ENCODE results near the gene COL6A5.
"Not testable (repeated sequence)": the region's sequence is repeated elsewhere in the genome, so short reads cannot be mapped to it uniquely, and the experiment has no call there.

The COL6A5 gene

GRCh38 chr3:130345487-130346079 lies at the start of gene COL6A5:
Gene COL6A5, plus strand, starts transcription at chr3:130345672. Its CDS starts 27,967 bp downstream, at chr3:130373639.
- DNase-seq (ENCODE audit: low read depth): no peak

- DNase-seq (ENCODE audit: low read depth): no peak
Observed at GRCh38 chr3:130299531-130299930, 45.9 kb upstream of the COL6A5 start.

- no peak for DNase-seq (ENCODE audit: low read depth)
Observed at GRCh38 chr3:130300888-130301287, 44.6 kb upstream of the COL6A5 start.

GRCh38 chr3:130310109-130310508 lies 35.4 kb upstream of the COL6A5 start:
- DNase-seq (ENCODE audit: low read depth): no peak

GRCh38 chr3:130312374-130312773 lies 33.1 kb upstream of the COL6A5 start:
- DNase-seq (ENCODE audit: low read depth): no peak

GRCh38 chr3:130316169-130316568 lies 29.3 kb upstream of the COL6A5 start:
- peak; percentile 13 for DNase-seq (ENCODE audit: low read depth)

GRCh38 chr3:130323503-130323902 lies 22.0 kb upstream of the COL6A5 start:
- DNase-seq (ENCODE audit: low read depth): no peak

GRCh38 chr3:130340766-130341165 lies 4.7 kb upstream of the COL6A5 start:
- DNase-seq (ENCODE audit: low read depth): peak; percentile 3

- DNase-seq (ENCODE audit: low read depth): peak; percentile 17
Observed at GRCh38 chr3:130341388-130341787, 4.1 kb upstream of the COL6A5 start.

GRCh38 chr3:130341882-130342281 lies 3.6 kb upstream of the COL6A5 start:
- no peak for DNase-seq (ENCODE audit: low read depth)

- DNase-seq (ENCODE audit: low read depth): no peak
Observed at GRCh38 chr3:130342821-130343661, 2.4 kb upstream of the COL6A5 start.

GRCh38 chr3:130348258-130348657 lies 2.8 kb downstream of the COL6A5 start:
- not testable (repeated sequence) for DNase-seq (ENCODE audit: low read depth)

GRCh38 chr3:130354430-130354829 lies 9.0 kb downstream of the COL6A5 start:
- no peak for DNase-seq (ENCODE audit: low read depth)

- DNase-seq (ENCODE audit: low read depth): no peak
Observed at GRCh38 chr3:130374033-130374432, 28.6 kb downstream of the COL6A5 start.

- DNase-seq (ENCODE audit: low read depth): no peak
Observed at GRCh38 chr3:130374908-130375307, 29.4 kb downstream of the COL6A5 start.

- no peak for DNase-seq (ENCODE audit: low read depth)
Observed at GRCh38 chr3:130377960-130378676, 32.6 kb downstream of the COL6A5 start.

- peak; percentile 6 for DNase-seq (ENCODE audit: low read depth)
Observed at GRCh38 chr3:130378677-130379191, 33.3 kb downstream of the COL6A5 start.

GRCh38 chr3:130379274-130379673 lies 33.8 kb downstream of the COL6A5 start:
- DNase-seq (ENCODE audit: low read depth): peak; percentile 42

- DNase-seq (ENCODE audit: low read depth): no peak
Observed at GRCh38 chr3:130380398-130380797, 34.9 kb downstream of the COL6A5 start.

GRCh38 chr3:130383424-130383823 lies 38.0 kb downstream of the COL6A5 start:
- no peak for DNase-seq (ENCODE audit: low read depth)

- DNase-seq (ENCODE audit: low read depth): peak; percentile 7
Observed at GRCh38 chr3:130384476-130385025, 39.1 kb downstream of the COL6A5 start.

- DNase-seq (ENCODE audit: low read depth): peak; percentile 33
Observed at GRCh38 chr3:130386604-130387263, 41.3 kb downstream of the COL6A5 start.
